Tibial nerve (tissue), 4 donors: Measurements from ENCODE around the gene KCNMA1.
"Not testable (repeated sequence)": the region's sequence is repeated elsewhere in the genome, so short reads cannot be mapped to it uniquely, and the experiment has no call there.

Source experiments
- EP300 ChIP-seq, 2 donors: sonication (generic); formaldehyde crosslinking; IDR thresholded peaks; one replicate each; pipeline ENCODE4 v1.6.1; 2017; ENCODE audit warnings: antibody characterized with exemption in 2 of 2, mild to moderate bottlenecking in 1 of 2
- POLR2A ChIP-seq, 2 donors: fragments of 450-650 bp; IDR thresholded peaks; one replicate each; pipeline ENCODE4 v1.6.1; 2017; ENCODE audit warnings: antibody characterized with exemption in 2 of 2, mild to moderate bottlenecking in 2 of 2, moderate library complexity in 2 of 2
- TF ChIP-seq, protein P1 (sequence below), 5 experiments: fragments of 200-600 bp in 3 of 5; fragments of 450-650 bp in 2 of 5; sonication (generic) in 3 of 5; IDR thresholded peaks; one replicate each; pipeline ENCODE4 v1.5.1; 2016 to 2019; ENCODE audit warnings: antibody characterized with exemption in 5 of 5, mild to moderate bottlenecking in 3 of 5, moderate library complexity in 2 of 5

DNA sequence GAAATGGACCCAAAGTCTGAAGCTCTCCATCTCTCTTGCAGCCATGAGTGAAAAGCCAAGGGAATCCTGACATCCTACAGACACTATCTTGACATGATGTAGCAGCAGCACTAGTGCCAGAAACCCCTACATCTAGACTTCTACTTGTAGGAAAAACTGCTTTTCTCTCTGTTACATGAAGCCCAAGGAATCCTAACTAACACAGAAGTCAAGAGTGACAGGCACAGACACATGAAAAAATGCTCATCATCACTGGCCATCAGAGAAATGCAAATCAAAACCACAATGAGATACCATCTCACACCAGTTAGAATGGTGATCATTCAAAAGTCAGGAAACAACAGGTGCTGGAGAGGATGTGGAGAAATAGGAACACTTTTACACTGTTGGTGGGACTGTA, 297.7 kb downstream of the KCNMA1 start:
- TF ChIP-seq, protein P1, sequence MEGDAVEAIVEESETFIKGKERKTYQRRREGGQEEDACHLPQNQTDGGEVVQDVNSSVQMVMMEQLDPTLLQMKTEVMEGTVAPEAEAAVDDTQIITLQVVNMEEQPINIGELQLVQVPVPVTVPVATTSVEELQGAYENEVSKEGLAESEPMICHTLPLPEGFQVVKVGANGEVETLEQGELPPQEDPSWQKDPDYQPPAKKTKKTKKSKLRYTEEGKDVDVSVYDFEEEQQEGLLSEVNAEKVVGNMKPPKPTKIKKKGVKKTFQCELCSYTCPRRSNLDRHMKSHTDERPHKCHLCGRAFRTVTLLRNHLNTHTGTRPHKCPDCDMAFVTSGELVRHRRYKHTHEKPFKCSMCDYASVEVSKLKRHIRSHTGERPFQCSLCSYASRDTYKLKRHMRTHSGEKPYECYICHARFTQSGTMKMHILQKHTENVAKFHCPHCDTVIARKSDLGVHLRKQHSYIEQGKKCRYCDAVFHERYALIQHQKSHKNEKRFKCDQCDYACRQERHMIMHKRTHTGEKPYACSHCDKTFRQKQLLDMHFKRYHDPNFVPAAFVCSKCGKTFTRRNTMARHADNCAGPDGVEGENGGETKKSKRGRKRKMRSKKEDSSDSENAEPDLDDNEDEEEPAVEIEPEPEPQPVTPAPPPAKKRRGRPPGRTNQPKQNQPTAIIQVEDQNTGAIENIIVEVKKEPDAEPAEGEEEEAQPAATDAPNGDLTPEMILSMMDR (IDR thresholded peaks at IDR 0.05) = not testable (repeated sequence)
- TF ChIP-seq POLR2A, EP300 (IDR thresholded peaks at IDR 0.05): not testable (repeated sequence)
